Measurements from ENCODE around the gene SCFD1.

- TF ChIP-seq EZH2 (IDR thresholded peaks at IDR 0.05; ENCODE audit: borderline replicate concordance, low read depth, low read length, poor library complexity, severe bottlenecking) (no peak), CTCF (conservative IDR thresholded peaks at IDR 0.05; ENCODE audit: low read depth, low read length) (no peak)
These were observed 87.1 kb downstream of the SCFD1 start for GRCh38 chr14:30709201-30709600.
